IMR-90 (cell line): ENCODE measurements around the gene ABCC8.

Experiments used
- BHLHE40 ChIP-seq: fragments of 150-350 bp; IDR thresholded peaks from 2 replicates; pipeline ENCODE4 v1.6.1; 2016; ENCODE audit warnings: mild to moderate bottlenecking, low read depth, low read length
- CEBPB ChIP-seq: IDR thresholded peaks from 2 replicates; pipeline ENCODE4 v1.6.1; 2012; ENCODE audit warnings: low read depth, low read length, improper control_type of control experiment
- CHD1 ChIP-seq: IDR thresholded peaks from 2 replicates; pipeline ENCODE4 v1.6.1; 2012; ENCODE audit warnings: low read depth, low read length, improper control_type of control experiment
- MAFK ChIP-seq: IDR thresholded peaks from 2 replicates; pipeline ENCODE4 v1.6.1; 2012; ENCODE audit warnings: low read depth, low read length, improper control_type of control experiment
- MAZ ChIP-seq: IDR thresholded peaks from 2 replicates; pipeline ENCODE4 v1.6.1; 2012; ENCODE audit warnings: low read depth, mild to moderate bottlenecking, low read length, improper control_type of control experiment, moderate library complexity, borderline replicate concordance
- MXI1 ChIP-seq: IDR thresholded peaks from 2 replicates; pipeline ENCODE4 v1.6.1; 2012; ENCODE audit warnings: low read depth, mild to moderate bottlenecking, low read length, moderate library complexity, borderline replicate concordance
- POLR2A ChIP-seq: IDR thresholded peaks from 2 replicates; pipeline ENCODE4 v1.6.1; 2012; ENCODE audit warnings: mild to moderate bottlenecking, low read depth, low read length
- RAD21 ChIP-seq: IDR thresholded peaks from 2 replicates; pipeline ENCODE4 v1.6.1; 2012; ENCODE audit warnings: low read length, improper control_type of control experiment
- RCOR1 ChIP-seq: IDR thresholded peaks from 2 replicates; pipeline ENCODE4 v1.6.1; 2012; ENCODE audit warnings: mild to moderate bottlenecking, low read length, improper control_type of control experiment; ENCODE audit not compliant: insufficient replicate concordance
- RFX5 ChIP-seq: IDR thresholded peaks from 2 replicates; pipeline ENCODE4 v1.8.0; 2012; ENCODE audit warnings: low read depth, mild to moderate bottlenecking, low read length, moderate library complexity
- SMC3 ChIP-seq: fragments of 150-350 bp; IDR thresholded peaks from 2 replicates; pipeline ENCODE4 v1.6.1; 2016; ENCODE audit warnings: low read depth, mild to moderate bottlenecking, antibody characterized with exemption, low read length, moderate library complexity
- TF ChIP-seq, protein P1 (sequence below): conservative IDR thresholded peaks from 2 replicates; pipeline ENCODE4 v1.5.1; 2012; ENCODE audit warnings: mild to moderate bottlenecking, low read depth, low read length, improper control_type of control experiment
- TF ChIP-seq, protein P2 (sequence below): fragments of 150-350 bp; IDR thresholded peaks from 2 replicates; pipeline ENCODE4 v1.6.1; 2017; ENCODE audit warnings: mild to moderate bottlenecking, antibody characterized with exemption, low read length, low read depth
- TF ChIP-seq, protein P3 (sequence below): fragments of 150-350 bp; IDR thresholded peaks from 2 replicates; pipeline ENCODE4 v1.6.1; 2016; ENCODE audit warnings: low read depth, mild to moderate bottlenecking, low read length, moderate library complexity, borderline replicate concordance

DNA sequence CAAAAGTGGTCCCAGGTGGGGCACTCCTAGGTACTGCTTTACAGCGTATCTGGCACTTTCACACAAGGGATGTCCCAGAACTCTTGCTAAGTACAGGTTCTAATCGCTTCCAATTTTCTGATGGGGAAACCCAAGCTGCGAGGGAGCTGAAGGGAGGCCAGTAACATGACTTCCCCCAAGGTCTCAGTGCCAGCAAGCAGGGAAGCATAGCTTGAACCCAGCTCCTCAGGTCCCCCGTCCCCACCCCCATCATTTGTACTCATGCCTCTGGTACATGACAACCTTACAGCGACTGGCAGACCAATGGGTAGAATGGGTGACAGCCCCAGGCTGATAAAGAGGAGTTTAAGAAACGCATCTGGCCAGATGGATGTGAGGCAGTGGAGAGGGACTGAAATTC is 716 bp upstream of the ABCC8 start:
- TF ChIP-seq, protein P1, sequence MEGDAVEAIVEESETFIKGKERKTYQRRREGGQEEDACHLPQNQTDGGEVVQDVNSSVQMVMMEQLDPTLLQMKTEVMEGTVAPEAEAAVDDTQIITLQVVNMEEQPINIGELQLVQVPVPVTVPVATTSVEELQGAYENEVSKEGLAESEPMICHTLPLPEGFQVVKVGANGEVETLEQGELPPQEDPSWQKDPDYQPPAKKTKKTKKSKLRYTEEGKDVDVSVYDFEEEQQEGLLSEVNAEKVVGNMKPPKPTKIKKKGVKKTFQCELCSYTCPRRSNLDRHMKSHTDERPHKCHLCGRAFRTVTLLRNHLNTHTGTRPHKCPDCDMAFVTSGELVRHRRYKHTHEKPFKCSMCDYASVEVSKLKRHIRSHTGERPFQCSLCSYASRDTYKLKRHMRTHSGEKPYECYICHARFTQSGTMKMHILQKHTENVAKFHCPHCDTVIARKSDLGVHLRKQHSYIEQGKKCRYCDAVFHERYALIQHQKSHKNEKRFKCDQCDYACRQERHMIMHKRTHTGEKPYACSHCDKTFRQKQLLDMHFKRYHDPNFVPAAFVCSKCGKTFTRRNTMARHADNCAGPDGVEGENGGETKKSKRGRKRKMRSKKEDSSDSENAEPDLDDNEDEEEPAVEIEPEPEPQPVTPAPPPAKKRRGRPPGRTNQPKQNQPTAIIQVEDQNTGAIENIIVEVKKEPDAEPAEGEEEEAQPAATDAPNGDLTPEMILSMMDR = no peak
- TF ChIP-seq POLR2A (no peak), RFX5 (no peak), BHLHE40 (no peak), RAD21 (no peak), SMC3 (no peak), RCOR1 (no peak), CHD1 (no peak), MXI1 (no peak), MAZ (no peak), MAFK (no peak), CEBPB (no peak)
- TF ChIP-seq, protein P2, sequence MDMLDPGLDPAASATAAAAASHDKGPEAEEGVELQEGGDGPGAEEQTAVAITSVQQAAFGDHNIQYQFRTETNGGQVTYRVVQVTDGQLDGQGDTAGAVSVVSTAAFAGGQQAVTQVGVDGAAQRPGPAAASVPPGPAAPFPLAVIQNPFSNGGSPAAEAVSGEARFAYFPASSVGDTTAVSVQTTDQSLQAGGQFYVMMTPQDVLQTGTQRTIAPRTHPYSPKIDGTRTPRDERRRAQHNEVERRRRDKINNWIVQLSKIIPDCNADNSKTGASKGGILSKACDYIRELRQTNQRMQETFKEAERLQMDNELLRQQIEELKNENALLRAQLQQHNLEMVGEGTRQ = no peak
- TF ChIP-seq, protein P3, sequence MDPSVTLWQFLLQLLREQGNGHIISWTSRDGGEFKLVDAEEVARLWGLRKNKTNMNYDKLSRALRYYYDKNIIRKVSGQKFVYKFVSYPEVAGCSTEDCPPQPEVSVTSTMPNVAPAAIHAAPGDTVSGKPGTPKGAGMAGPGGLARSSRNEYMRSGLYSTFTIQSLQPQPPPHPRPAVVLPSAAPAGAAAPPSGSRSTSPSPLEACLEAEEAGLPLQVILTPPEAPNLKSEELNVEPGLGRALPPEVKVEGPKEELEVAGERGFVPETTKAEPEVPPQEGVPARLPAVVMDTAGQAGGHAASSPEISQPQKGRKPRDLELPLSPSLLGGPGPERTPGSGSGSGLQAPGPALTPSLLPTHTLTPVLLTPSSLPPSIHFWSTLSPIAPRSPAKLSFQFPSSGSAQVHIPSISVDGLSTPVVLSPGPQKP = no peak
